HG03025 (cell line): Measurements from ENCODE around the gene ZNF581.
A peak's percentile ranks its signal among the peaks of the same experiment; 100 is the strongest.

ENCODE experiments used
- ATAC-seq: cut with Tn5 transposase; IDR thresholded peaks from one replicate; pipeline ENCODE4 v1.9.1; 2021; ENCODE audit warnings: mild to moderate bottlenecking, moderate library complexity; ENCODE audit not compliant: unreplicated experiment, low FRiP score

Gene ZNF581, protein sequence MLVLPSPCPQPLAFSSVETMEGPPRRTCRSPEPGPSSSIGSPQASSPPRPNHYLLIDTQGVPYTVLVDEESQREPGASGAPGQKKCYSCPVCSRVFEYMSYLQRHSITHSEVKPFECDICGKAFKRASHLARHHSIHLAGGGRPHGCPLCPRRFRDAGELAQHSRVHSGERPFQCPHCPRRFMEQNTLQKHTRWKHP

GRCh38 chr19:55643003-55643886 lies at the start of gene ZNF581:
Gene ZNF581, plus strand, starts transcription at chr19:55643649. Its CDS starts 923 bp downstream, at chr19:55644572.
- no peak for ATAC-seq

GRCh38 chr19:55594996-55595545 lies 48.4 kb upstream of the ZNF581 start:
- no peak for ATAC-seq

DNA sequence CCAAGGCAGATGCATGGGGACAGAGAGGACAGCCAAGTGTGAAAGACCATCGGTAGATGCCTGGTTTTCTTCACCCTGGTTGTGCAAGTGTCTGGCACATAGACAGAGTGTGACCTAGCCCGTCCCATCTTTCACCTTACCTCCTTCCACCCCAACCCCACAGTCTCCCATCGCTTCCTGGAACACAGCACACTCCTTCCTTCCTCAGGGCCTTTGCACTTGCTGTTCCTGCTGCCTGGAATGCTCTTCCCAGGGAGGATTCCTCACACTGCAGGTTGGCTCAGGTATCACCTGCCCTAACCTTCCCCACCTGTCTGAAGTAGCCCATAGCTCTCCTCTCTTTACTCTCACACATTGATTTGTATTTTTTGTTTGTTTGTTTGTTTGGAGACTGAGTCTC lies 47.1 kb upstream of the ZNF581 start:
- ATAC-seq, result no peak

DNA sequence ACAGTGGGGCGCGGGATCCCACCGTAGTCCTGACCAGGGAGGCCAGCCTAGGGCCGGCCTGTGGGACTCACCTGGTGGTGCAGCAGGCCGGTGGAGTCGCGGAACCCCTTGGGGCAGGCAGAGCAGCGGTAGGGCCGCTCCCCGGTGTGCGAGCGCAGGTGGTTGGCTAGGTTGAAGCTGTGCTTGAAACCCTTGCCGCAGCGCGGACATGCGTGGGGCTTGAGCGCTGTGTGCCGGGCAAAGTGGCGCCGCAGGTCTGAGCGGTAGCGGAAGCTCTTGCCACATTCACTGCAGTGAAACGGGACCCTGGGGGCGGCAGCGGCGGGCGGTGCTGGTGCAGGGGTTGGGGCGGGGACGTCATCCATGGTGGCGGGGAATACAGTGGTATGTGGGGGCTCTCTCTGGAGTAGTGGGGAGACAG lies 45.9 kb upstream of the ZNF581 start:
- ATAC-seq, result no peak

- ATAC-seq, result no peak
Observed at GRCh38 chr19:55598034-55598433, 45.4 kb upstream of the ZNF581 start.

GRCh38 chr19:55598719-55599467 lies 44.6 kb upstream of the ZNF581 start:
- ATAC-seq, result peak; percentile 48

DNA sequence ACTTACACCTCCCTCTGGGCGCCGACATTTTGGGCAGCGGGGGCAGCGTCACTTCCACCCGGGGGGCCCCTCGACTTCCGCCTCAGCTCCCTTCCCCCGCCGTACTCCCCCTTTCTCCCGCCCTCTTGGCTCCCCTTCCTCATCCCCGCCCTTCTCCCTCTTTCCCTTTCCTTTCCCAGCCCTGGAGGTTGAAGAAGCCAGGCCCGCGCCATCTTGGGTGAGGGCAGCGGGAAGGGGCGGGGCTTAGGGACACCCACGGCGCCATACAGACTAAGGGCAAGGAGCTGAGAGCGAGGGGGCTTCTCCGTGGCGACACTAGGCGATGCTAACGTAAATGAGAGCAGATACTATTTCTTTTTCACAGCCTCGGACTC lies 44.0 kb upstream of the ZNF581 start, which contains the start of gene FIZ1:
Gene FIZ1, minus strand, starts transcription at position 50 of the 374 bp plus-strand sequence. CDS start 1,652 bp downstream, outside the sequence.
- ATAC-seq, result peak; percentile 56

- ATAC-seq, result peak; percentile 33
Observed at GRCh38 chr19:55599842-55600661, 43.4 kb upstream of the ZNF581 start, which contains the start of gene ZNF524. Gene ZNF524, plus strand, starts transcription at chr19:55600288. Its CDS starts 1,825 bp downstream, at chr19:55602113.

DNA sequence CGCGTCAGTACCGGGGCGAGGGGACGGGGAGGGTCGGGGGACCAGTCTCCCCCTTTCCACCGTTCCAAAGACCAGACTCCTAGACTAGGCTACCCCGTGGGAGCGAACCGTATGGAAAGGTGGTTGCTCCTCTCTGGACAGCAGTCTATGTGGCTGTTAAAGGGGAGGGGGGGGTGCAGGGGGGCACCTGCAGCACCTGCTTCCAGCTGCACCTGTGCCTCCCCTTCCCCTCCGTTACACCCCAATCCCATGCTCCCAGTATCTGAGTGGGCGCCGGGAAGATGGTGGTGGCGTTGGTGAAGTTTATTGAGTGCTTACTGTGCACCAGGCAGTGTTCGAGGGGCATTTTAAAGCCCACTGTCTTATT lies 42.8 kb upstream of the ZNF581 start:
- ATAC-seq, result no peak

DNA sequence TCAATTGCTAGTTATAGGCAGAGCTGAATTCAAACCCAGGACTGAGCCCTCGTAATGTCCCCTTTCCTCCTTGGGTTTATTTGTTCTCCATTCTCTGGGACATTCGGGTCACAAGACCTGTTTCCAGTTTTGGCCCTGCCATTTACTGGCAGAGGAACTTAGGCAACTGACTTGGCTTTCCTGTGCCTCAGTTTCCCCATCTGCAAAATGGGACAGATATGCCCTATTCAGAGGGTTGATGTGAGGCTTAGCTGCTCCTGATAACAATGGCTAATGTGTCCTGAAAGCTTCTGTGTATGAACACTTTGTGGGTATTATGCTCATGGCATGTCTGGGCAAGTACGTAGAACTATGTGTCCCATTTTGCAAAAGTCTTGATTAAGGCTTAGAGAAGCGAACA lies 42.4 kb upstream of the ZNF581 start:
- ATAC-seq, result no peak

DNA sequence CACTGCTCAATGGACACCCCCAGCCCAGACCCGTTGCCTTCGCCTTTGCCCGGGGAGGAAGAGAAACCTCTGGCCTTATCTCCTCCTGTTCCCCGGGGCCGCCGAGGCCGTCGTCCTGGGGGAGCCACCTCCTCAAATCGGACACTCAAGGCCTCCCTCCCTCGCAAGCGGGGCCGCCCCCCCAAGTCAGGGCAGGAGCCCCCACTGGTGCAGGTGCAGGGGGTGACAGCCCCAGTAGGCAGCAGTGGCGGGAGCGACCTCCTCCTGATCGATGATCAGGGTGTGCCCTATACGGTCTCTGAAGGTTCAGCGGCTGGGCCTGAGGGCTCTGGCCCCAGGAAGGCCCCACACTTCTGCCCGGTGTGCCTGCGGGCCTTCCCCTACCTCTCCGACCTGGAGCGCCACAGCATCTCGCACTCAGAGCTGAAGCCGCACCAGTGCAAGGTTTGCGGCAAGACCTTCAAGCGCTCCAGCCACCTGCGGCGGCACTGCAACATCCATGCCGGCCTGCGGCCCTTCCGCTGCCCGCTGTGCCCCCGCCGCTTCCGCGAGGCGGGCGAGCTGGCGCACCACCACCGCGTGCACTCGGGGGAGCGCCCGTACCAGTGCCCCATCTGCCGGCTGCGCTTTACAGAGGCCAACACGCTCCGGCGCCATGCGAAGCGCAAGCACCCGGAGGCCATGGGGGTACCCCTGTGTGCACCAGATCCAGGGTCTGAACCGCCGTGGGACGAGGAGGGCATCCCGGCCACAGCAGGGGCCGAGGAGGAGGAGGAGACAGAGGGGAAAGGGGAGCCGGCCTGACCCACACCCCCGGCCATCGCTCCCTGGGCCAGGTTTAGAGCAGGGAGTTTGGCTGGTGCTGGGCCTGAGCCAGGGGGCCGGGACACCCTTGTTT lies 41.1 kb upstream of the ZNF581 start:
- no peak for ATAC-seq

DNA sequence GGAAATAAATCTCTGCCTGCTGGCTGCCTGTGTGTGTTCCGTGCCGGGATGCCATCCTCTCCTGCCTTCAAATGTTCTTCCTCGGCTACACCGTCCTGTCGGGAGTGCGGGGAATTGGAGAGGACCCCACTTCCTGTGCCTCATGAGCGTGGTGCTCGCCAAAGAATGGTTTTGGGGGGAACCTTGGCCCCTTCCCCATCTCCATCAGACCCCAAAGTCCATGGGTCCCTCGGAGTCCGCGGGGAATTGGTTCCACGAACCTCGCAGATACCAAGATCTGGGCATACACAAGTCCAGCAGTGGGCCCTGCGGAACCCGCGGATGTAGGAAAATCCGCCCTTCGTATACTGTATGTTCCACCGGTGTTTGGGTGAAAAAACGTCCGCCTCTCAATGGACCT lies 40.3 kb upstream of the ZNF581 start:
- ATAC-seq, result no peak

DNA sequence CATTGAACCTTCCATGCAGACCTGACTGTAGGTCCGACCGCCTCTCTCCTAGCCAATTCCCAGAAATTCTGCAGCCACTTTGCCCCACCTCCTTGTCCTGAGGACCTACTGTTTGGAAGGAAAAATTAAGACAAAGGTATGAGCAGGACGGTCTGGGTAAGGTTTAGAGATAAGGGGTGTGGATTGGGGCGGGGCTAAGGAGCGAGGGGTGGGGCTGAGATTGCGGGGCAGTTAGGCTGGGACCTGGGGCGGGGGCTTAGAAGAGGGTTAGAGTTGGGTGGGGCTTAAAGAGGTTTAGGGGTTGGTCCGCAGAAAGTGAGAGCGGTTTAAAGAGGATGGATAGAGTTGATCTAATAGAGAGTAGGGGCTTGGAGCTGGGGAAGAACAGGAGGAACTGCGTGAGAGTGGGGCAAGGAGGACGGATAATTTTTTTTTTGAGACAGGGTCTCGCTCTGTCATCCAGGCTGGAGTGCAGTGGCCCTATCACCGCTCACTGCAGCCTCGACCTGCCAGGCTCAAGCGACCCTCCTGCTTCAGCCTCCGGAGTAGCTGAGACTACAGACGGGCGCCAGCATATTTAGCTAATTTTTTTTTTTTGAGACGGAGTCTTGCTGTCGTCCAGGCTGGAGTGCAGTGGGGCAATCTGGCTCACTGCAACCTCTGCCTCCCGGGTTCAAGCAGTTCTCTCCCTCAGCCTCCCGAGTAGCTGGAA lies 39.7 kb upstream of the ZNF581 start:
- ATAC-seq, result no peak

DNA sequence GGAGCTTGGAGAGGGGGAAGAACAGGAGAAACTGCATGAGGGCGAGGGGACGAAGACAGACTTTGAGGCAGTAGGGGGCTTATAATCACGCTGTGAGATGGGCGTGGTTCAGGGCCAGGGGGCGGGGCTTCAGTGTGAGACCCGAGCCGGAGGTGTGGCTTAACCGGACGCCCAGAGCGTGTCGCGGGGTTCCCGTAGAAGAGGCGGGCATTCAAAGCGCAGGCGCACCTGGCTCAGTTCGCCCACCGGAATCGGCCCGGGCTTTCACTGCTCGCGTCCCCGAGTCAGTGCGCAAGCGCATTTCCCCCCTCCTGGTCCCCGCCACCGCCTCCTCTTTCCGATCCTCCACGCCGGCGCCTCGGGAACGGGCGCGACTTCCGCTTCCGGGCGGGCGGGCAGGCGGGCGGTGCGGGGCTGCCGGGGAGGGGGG lies 38.2 kb upstream of the ZNF581 start:
- ATAC-seq, result peak; percentile 81

- ATAC-seq, result peak; percentile 1
Observed at GRCh38 chr19:55605637-55606470, 37.6 kb upstream of the ZNF581 start, which contains the start of gene ZNF865. Gene ZNF865, plus strand, starts transcription at chr19:55605647. Its CDS starts 7,972 bp downstream, at chr19:55613619.

DNA sequence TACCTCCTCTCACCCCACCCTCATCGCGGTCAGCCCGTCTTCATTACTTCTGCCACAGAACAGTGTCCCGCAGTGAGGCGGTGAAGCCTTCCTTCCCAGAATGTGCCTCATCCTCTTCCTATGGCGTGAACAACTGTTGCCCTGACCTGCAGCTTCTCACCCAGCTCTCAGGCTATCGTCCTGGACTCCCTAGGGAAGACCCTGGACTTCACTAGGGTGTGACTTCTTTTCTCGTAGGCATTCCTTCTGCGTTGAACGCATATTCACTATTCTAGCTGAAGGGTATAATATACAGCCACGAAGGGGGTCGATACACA lies 37.0 kb upstream of the ZNF581 start:
- no peak for ATAC-seq

- ATAC-seq, result no peak
Observed at GRCh38 chr19:55606817-55607216, 36.6 kb upstream of the ZNF581 start.
